GM21576 (cell line): ENCODE results near the gene C1orf115.
"Not testable (repeated sequence)": the region's sequence is repeated elsewhere in the genome, so short reads cannot be mapped to it uniquely, and the experiment has no call there.

Source experiments
- ATAC-seq: cut with Tn5 transposase; IDR thresholded peaks from one replicate; pipeline ENCODE4 v1.9.1; 2021; ENCODE audit warnings: mild to moderate bottlenecking, moderate library complexity; ENCODE audit not compliant: unreplicated experiment

C1orf115 gene

GRCh38 chr1:220717800-220718640 lies 27.9 kb downstream of the C1orf115 start:
- peak; percentile 66 for ATAC-seq

GRCh38 chr1:220721266-220721665 lies 31.1 kb downstream of the C1orf115 start:
- ATAC-seq: not testable (repeated sequence)

GRCh38 chr1:220726634-220727033 lies 36.5 kb downstream of the C1orf115 start:
- no peak for ATAC-seq

- ATAC-seq: no peak
These were observed 37.4 kb downstream of the C1orf115 start for GRCh38 chr1:220727519-220727918.

- no peak for ATAC-seq
These were observed 40.3 kb downstream of the C1orf115 start for GRCh38 chr1:220730486-220730885.

- no peak for ATAC-seq
These were observed 42.0 kb downstream of the C1orf115 start for GRCh38 chr1:220732137-220732536.

- no peak for ATAC-seq
These were observed 42.5 kb downstream of the C1orf115 start for GRCh38 chr1:220732621-220733020.

- ATAC-seq: peak; percentile 83
These were observed 43.0 kb downstream of the C1orf115 start for GRCh38 chr1:220733086-220733601.

GRCh38 chr1:220734571-220735326 lies 44.6 kb downstream of the C1orf115 start:
- ATAC-seq: no peak

GRCh38 chr1:220736283-220736682 lies 46.1 kb downstream of the C1orf115 start:
- not testable (repeated sequence) for ATAC-seq

GRCh38 chr1:220741349-220741748 lies 51.2 kb downstream of the C1orf115 start:
- ATAC-seq: no peak

GRCh38 chr1:220741825-220742224 lies 51.7 kb downstream of the C1orf115 start:
- no peak for ATAC-seq

GRCh38 chr1:220742520-220742919 lies 52.4 kb downstream of the C1orf115 start:
- no peak for ATAC-seq

GRCh38 chr1:220746851-220747250 lies 56.7 kb downstream of the C1orf115 start:
- ATAC-seq: no peak

GRCh38 chr1:220747437-220748088 lies 57.4 kb downstream of the C1orf115 start:
- ATAC-seq: peak; percentile 15

- peak; percentile 91 for ATAC-seq
These were observed 58.1 kb downstream of the C1orf115 start, which contains the start of gene MTARC2 for GRCh38 chr1:220748089-220748934. Gene MTARC2, plus strand, starts transcription at chr1:220748322. Its CDS starts 210 bp downstream, at chr1:220748532.
